GM18858 (cell line): ENCODE measurements around the gene RNPEPL1.
"Not testable (repeated sequence)": the region's sequence is repeated elsewhere in the genome, so short reads cannot be mapped to it uniquely, and the experiment has no call there.

Experiments used
- ATAC-seq: cut with Tn5 transposase; IDR thresholded peaks from one replicate; pipeline ENCODE4 v1.9.1; 2021; ENCODE audit not compliant: unreplicated experiment

The RNPEPL1 gene

GRCh38 chr2:240603081-240603835 lies 35.0 kb downstream of the RNPEPL1 start:
- ATAC-seq: no peak

- no peak for ATAC-seq
Measured at GRCh38 chr2:240603846-240604245, 35.6 kb downstream of the RNPEPL1 start.

GRCh38 chr2:240604291-240604938 lies 36.1 kb downstream of the RNPEPL1 start:
- no peak for ATAC-seq

- no peak for ATAC-seq
Measured at GRCh38 chr2:240604939-240605716, 36.8 kb downstream of the RNPEPL1 start.

GRCh38 chr2:240605867-240606743 lies 37.8 kb downstream of the RNPEPL1 start:
- no peak for ATAC-seq

GRCh38 chr2:240611601-240612210 lies 43.4 kb downstream of the RNPEPL1 start:
- no peak for ATAC-seq

GRCh38 chr2:240613781-240614180 lies 45.5 kb downstream of the RNPEPL1 start:
- ATAC-seq: no peak

- ATAC-seq: no peak
Measured at GRCh38 chr2:240614391-240614790, 46.1 kb downstream of the RNPEPL1 start.

GRCh38 chr2:240615396-240615795 lies 47.1 kb downstream of the RNPEPL1 start:
- no peak for ATAC-seq

- ATAC-seq: no peak
Measured at GRCh38 chr2:240615820-240616547, 47.7 kb downstream of the RNPEPL1 start.

- not testable (repeated sequence) for ATAC-seq
Measured at GRCh38 chr2:240616860-240617666, 48.8 kb downstream of the RNPEPL1 start.

GRCh38 chr2:240618776-240619175 lies 50.5 kb downstream of the RNPEPL1 start:
- no peak for ATAC-seq

GRCh38 chr2:240619506-240620148 lies 51.3 kb downstream of the RNPEPL1 start:
- no peak for ATAC-seq

- no peak for ATAC-seq
Measured at GRCh38 chr2:240620149-240620731, 52.0 kb downstream of the RNPEPL1 start.

GRCh38 chr2:240620859-240621258 lies 52.6 kb downstream of the RNPEPL1 start:
- no peak for ATAC-seq

- ATAC-seq: no peak
Measured at GRCh38 chr2:240622060-240622411, 53.8 kb downstream of the RNPEPL1 start.

GRCh38 chr2:240622531-240623235 lies 54.4 kb downstream of the RNPEPL1 start:
- ATAC-seq: no peak
